GM19240 (cell line): ENCODE measurements around the gene KDM2B.

Experiments
- DNase-seq: peaks from one replicate; pipeline ENCODE4 v3.0.0; 2011; ENCODE audit warnings: low spot score; ENCODE audit not compliant: insufficient read length

KDM2B gene

GRCh38 chr12:121531356-121531750 lies 49.5 kb downstream of the KDM2B start:
- no peak for DNase-seq

- no peak for DNase-seq
Measured at GRCh38 chr12:121530600-121531355, 50.0 kb downstream of the KDM2B start.

- DNase-seq = no peak
Measured at GRCh38 chr12:121529184-121529583, 51.6 kb downstream of the KDM2B start.

GRCh38 chr12:121525411-121525810 lies 55.4 kb downstream of the KDM2B start:
- DNase-seq = no peak

- DNase-seq = no peak
Measured at GRCh38 chr12:121524196-121524916, 56.5 kb downstream of the KDM2B start.

GRCh38 chr12:121523741-121524140 lies 57.1 kb downstream of the KDM2B start:
- no peak for DNase-seq

- DNase-seq = no peak
Measured at GRCh38 chr12:121522971-121523370, 57.9 kb downstream of the KDM2B start.

GRCh38 chr12:121520586-121521086 lies 60.2 kb downstream of the KDM2B start:
- DNase-seq = no peak

- DNase-seq = no peak
Measured at GRCh38 chr12:121520119-121520518, 60.7 kb downstream of the KDM2B start.

GRCh38 chr12:121519227-121519626 lies 61.6 kb downstream of the KDM2B start:
- DNase-seq = no peak

- DNase-seq = no peak
Measured at GRCh38 chr12:121518656-121519055, 62.2 kb downstream of the KDM2B start.

- DNase-seq = no peak
Measured at GRCh38 chr12:121516437-121517011, 64.3 kb downstream of the KDM2B start.

GRCh38 chr12:121515615-121516014 lies 65.2 kb downstream of the KDM2B start:
- DNase-seq = no peak

GRCh38 chr12:121514184-121514742 lies 66.6 kb downstream of the KDM2B start:
- DNase-seq = no peak

- peak; percentile 85 for DNase-seq
Measured at GRCh38 chr12:121513464-121514183, 67.2 kb downstream of the KDM2B start.

GRCh38 chr12:121512561-121512960 lies 68.3 kb downstream of the KDM2B start:
- no peak for DNase-seq

- no peak for DNase-seq
Measured at GRCh38 chr12:121511916-121512315, 68.9 kb downstream of the KDM2B start.

- DNase-seq = no peak
Measured at GRCh38 chr12:121509339-121509738, 71.5 kb downstream of the KDM2B start.

- DNase-seq = no peak
Measured at GRCh38 chr12:121508533-121508932, 72.3 kb downstream of the KDM2B start.

GRCh38 chr12:121507984-121508383 lies 72.8 kb downstream of the KDM2B start:
- DNase-seq = no peak

- no peak for DNase-seq
Measured at GRCh38 chr12:121507245-121507644, 73.6 kb downstream of the KDM2B start.
